RWPE1 (cell line): ENCODE measurements around the gene HEXIM2.

Experiments
- CTCF ChIA-PET: fragments of 350-600 bp; sonication (Branson Sonifier 250); formaldehyde crosslinking; extraction: SDS; loops from one replicate; lab custom pipeline; 2021; lab: Yijun Ruan, JAX
- POLR2A ChIA-PET: fragments of 400-600 bp; formaldehyde crosslinking; extraction: SDS; loops from one replicate; lab custom pipeline; 2020; ENCODE audit warnings: antibody characterized with exemption; ENCODE audit not compliant: low non-redundant PET; lab: Yijun Ruan, JAX
- DNase-seq: peaks from one replicate; pipeline ENCODE4 v3.0.0; 2012; ENCODE audit warnings: low spot score
- H3K27ac ChIP-seq: fragments of 450-650 bp; 2 replicates; pipeline ENCODE4 v1.5.1; 2017
- CTCF ChIP-seq: fragments of 450-650 bp; conservative IDR thresholded peaks from 2 replicates; pipeline ENCODE4 v1.5.1; 2017; ENCODE audit warnings: low read depth, mild to moderate bottlenecking

The HEXIM2 gene

DNA sequence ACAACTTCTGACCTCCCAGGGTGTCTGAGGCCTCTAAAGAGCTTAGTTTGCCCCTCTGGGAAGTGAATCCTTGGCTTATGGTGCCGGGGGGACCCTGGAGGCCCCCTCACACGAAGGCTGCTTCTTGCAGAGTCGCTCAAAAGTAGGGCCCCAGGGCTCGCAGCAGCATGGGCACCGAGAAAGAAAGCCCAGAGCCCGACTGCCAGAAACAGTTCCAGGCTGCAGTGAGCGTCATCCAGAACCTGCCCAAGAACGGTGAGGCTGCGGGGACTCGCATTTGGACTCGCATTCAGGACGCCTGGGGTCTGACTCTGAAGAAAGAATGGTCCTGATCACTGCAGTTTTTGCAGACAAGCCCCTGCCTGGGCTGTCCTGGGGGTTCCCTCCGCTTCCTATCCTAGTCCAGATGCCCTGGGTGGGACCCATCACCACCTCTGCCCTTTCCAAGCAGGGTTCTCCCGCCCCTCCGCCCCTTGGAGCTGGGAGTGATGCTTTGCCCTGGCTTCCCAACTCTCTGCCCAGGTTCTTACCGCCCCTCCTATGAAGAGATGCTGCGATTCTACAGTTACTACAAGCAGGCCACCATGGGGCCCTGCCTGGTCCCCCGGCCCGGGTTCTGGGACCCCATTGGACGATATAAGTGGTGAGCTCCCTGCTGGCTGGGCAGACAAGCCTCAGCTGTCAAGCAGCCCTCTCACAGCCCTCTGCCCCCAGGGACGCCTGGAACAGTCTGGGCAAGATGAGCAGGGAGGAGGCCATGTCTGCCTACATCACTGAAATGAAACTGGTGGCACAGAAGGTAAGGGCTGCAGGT is 25.5 kb upstream of the HEXIM2 start:
- peak overlapping the region; percentile 59 for H3K27ac ChIP-seq
- POLR2A ChIA-PET: interaction anchor here (0.6 to 1.7 kb wide), 6 partner anchors 8 to 223 kb away, joined by 3 to 15 read pairs (median 6); partner anchors contain the start of gene HEXIM1
- no peak for DNase-seq
- no peak for TF ChIP-seq CTCF
- CTCF ChIA-PET: interaction anchor here (0.6 to 2.8 kb wide), 39 partner anchors 8 to 730 kb away, joined by 3 to 65 read pairs (median 5); partner anchors contain the start of genes HEXIM1 and HEXIM2

DNA sequence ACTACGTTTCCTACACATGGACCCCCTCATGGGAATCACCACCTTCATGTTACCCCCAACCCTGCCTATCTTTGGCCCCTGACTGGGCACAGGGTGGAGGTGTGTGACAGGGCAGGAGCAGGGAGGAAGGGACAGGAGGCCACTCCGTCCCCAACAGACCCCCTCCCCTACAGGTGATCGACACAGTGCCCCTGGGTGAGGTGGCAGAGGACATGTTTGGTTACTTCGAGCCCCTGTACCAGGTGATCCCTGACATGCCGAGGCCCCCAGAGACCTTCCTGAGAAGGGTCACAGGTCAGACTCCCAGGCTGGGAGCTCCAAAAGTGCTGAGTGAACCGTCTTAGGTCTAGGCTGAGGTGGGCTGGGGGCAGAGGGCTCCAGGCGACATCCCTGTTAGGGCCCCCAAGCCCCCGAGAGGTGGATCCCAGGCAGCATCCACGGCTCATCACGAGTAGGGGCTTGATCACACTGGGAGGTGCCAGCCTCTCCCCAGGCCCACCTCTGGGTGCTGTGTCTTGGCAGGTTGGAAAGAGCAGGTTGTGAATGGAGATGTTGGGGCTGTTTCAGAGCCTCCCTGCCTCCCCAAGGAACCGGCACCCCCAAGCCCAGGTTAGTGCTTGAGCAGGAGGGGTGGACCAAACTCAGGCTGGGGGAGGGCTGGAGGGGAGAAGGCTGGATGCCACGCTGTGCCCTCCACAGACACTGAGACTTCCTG is 24.7 kb upstream of the HEXIM2 start:
- ChIA-PET POLR2A (no interaction called here), CTCF (interaction anchor here (0.9 to 2.8 kb wide), 2 partner anchors 54 to 60 kb away, joined by 3 to 65 read pairs; no protein-coding TSS in a partner anchor)
- peak overlapping the region; percentile 59 for H3K27ac ChIP-seq
- no peak for DNase-seq
- no peak for TF ChIP-seq CTCF

GRCh38 chr17:45137561-45138305 is 23.9 kb upstream of the HEXIM2 start:
- no peak for TF ChIP-seq CTCF
- DNase-seq: no peak
- ChIA-PET CTCF (interaction anchor here (0.6 to 2.8 kb wide), 3 partner anchors 59 to 274 kb away, joined by 3 to 65 read pairs (median 8); no protein-coding TSS in a partner anchor), POLR2A (no interaction called here)
- peak overlapping the region; percentile 59 for H3K27ac ChIP-seq

GRCh38 chr17:45138911-45139532 is 22.7 kb upstream of the HEXIM2 start:
- CTCF ChIA-PET: interaction anchor here (0.7 to 1.5 kb wide), 3 partner anchors 13 to 292 kb away, joined by 3 to 4 read pairs (median 3); partner anchors contain the start of genes HEXIM2 and HIGD1B
- POLR2A ChIA-PET: interaction anchor here (1.0 kb wide), 1 partner anchor 10 kb away, joined by 5 read pairs; the partner anchor contains the start of gene HEXIM1
- TF ChIP-seq CTCF: no peak
- DNase-seq: no peak
- H3K27ac ChIP-seq: peak overlapping the region; percentile 30; the same call in 1 of the 2 replicates

GRCh38 chr17:45139533-45139920 is 22.1 kb upstream of the HEXIM2 start:
- CTCF ChIA-PET: interaction anchor here (0.7 to 1.5 kb wide), 2 partner anchors 13 to 22 kb away, joined by 3 read pairs; partner anchors contain the start of gene HEXIM2
- POLR2A ChIA-PET: interaction anchor here (1.0 kb wide), 1 partner anchor 9 kb away, joined by 5 read pairs; the partner anchor contains the start of gene HEXIM1
- peak overlapping the region; percentile 30 for H3K27ac ChIP-seq
- no peak for TF ChIP-seq CTCF
- no peak for DNase-seq
